Sciatic nerve (tissue), 2 donors: Measurements from ENCODE around the gene SLC22A12. TPM values are rescaled to one million over a fixed set of nuclear protein-coding genes. Genes with fewer than 3 reads are reported as not detected.
A peak's percentile ranks its signal among the peaks of the same experiment; 100 is the strongest.
"Not testable (repeated sequence)": the region's sequence is repeated elsewhere in the genome, so short reads cannot be mapped to it uniquely, and the experiment has no call there.

Experiments
- ATAC-seq: fragments of 200-7000 bp; cut with Tn5 transposase; one replicate; pipeline ENCODE4 v1.9.1; 2020; ENCODE audit warnings: mild to moderate bottlenecking, moderate library complexity
- DNase-seq: peaks from one replicate; pipeline ENCODE4 v3.0.0-alpha.2; 2020; ENCODE audit warnings: low spot score
- intact Hi-C: fragments of 100-400 bp; cut with DNase I; formaldehyde crosslinking; loops from one replicate; pipeline ENCODE4 v1.14.2; 2022
- total RNA-seq: library from RNA; stranded (reverse); fragmentation: NEBNext Ultra II Directional; extraction: Animal tissue kit (Norgen Biotek cat#: 25700); gene quantifications from one replicate; pipeline ENCODE4 v1.2.1, GENCODE V29; 2021
- donor health status: DM: no; HTN: no; CAD: no.
- donor health status: DM: no; HTN: no; CAD: no.

The SLC22A12 gene
- not detected for total RNA-seq

DNA sequence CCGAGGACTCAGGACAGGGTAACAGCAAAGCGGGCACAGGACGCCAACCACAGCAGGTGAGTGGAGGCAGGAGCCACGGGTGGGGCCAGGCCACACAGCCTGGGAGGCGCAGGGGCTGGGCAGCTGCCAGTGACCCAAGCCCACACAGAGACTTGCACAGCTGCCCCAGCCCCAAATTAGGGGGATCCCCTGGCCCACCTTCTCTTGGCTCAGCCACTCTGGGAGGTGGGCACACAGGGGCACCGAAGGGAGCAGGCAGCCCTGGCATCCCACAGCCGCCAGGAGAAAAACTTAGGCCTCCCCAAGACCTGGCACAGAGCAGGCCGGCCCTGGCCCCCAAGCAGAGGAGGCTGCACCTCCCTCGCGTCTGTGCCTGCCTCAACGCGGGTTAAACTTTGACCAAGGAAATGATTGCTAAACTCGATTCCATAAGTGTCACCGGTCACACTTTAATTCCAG lies at the start of gene SLC22A12:
TSS of gene SLC22A12 (plus strand) at position 458 of the 459 bp plus-strand sequence. CDS start 337 bp downstream, outside the sequence.
- intact Hi-C loops: no loop called here
- ATAC-seq (no peak), DNase-seq (no peak)

DNA sequence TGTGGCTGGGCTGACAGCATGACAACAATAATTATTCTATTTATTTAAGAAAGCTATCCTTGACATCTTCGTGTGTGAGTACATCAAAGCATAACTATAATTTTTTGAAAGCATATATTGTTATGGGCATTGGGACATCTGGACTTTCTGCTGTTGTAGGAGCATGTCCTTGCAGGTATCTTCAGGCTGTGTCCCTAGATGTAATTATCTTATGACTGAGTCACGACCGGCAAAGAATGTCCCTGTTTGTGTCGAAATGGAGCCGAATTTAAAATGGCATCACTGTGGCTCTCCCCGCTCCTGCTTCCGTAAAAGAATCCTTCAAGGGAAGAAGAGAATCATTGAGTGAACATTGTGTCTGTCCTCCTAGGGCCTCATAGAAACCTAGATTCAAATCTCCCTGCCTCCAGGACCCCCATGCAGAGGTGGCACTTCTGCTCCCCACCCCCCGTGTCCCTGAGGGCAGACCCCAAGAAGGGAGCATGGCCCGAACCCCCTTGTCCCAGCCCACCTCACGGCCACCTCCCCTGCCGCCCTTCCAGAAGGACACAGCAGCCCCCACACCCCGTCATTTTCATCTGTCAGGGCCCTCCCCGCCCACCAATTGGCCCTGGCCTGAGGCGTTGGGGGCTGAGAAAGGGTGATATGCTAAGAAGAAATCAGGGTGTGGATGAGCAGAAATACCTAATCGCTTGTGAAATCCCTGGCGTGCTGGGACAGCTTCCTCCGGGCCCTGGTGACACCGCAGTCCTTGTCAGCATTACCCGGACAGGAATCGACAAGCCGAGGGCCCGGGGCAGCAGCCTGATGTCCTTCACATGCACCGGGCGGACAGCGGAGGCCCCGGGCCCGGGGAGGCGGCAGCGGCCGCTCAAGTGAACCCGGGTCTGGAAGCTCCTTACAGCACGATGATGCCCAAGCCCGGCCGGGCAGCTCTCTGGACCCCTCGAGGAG lies 48.6 kb upstream of the SLC22A12 start:
- intact Hi-C loops: no loop called here
- DNase-seq (no peak), ATAC-seq (no peak)

DNA sequence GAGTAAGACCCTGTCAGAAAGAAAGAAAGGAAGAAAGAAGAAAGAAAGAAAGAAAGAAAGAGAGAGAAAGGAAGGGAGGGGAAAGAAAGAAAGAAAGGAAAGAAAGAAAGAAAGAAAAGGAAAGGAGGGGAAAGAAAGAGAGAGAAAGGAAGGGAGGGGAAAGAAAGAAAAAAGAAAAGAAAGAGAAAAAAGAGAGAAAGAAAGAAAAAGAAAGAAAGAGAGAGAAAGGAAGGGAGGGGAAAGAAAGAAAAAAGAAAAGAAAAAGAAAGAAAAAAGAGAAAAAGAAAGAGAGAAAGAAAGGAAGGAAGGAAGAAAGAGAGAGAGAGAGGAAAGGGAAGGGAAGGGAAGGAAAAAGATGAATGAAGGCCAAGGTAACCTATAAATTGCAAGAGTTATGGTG lies 47.2 kb upstream of the SLC22A12 start:
- DNase-seq (no peak), ATAC-seq (no peak)
- intact Hi-C loops: no loop called here

DNA sequence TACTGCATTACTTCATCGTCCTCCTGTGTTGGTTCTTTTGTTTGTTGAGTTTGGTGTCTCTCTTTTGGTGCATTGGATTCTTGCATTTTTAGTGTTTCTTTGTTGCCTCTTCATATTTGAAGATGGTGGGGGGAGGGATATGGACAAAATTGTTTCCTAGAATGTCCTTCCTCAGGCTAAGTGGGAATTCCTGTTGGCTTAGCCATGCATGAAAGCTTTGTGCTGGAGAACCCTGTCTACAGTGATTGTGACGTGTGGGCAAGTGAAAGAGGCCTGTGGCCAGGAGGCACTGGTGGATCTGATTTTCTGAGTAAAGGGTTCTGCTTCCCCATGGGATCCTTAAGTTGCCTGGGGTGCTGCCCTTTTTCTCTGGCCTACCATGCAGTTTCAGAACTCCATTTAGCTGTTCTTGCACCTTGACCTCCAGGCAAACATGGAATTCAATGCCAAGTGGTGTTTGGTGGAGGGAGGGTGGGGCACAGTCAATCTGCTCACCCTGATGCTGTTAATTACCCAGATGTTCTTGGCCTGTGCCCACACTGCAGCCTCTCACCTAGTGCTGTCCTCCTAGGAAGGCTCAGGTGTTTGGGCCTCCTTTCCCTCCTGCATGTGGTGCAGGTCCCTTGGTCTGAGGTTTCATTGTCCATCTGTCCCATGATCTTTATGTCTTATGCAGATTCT lies 46.3 kb upstream of the SLC22A12 start:
- no peak for DNase-seq
- ATAC-seq: no peak
- intact Hi-C loops: no loop called here

DNA sequence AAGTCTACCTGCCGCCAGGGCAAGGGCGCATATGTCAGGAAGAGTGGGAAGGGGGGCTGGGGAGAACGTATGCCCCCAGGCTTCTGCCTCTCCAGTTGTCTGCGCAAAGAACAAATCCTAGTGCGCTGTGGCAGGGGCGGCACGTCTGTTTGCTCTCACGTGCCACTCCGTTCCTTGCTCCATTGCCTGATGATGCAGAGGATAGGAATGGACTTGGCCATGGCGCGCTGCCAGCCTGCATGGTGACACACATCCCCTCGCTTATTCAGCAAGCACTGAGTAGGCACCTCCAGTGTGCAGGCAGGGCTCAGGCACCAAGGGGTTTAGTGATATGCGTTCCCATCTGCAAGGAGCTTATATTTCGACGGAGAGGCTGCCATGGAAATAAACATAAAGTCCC lies 45.4 kb upstream of the SLC22A12 start:
- no peak for DNase-seq
- intact Hi-C loops: no loop called here
- no peak for ATAC-seq

DNA sequence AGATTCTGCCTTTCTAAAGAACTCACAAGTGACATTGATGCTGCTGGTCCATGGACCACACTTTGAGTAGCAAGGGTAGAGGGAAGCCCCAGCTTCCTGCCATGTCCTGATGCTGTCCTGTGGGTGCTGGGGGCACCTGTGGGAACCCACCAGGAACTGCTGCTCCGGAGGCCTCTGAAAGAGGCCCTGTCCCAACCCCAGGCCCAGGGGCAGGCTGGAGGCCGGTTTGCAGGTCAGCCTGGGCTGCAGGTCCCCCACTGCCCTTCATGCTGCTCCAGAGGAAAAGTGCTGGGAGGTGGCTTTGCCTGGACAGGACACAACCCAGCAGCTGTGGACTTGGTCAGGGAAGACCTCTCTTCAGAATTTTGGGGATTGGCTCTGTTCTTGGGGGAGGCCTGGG lies 44.8 kb upstream of the SLC22A12 start:
- intact Hi-C loops: no loop called here
- DNase-seq (no peak), ATAC-seq (no peak)

DNA sequence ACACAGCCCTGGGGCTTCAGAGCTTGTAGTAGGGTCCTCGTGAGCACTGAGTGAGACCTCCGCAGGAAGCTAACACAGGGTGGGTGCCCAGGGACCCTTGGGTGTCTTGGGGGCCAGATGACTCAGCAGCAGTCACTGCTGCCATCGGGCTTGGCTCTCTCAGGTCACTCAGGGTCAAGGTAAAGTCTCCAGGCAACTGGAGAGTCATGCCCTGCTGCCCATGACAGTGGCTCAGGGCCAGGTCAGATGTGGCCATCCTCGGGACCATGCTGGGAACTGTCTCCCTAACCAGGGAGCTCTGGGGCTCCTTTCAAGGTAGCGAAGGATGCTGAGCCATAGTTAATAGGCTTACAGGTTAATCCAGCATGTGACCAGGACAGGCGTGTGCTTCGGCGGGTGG lies 44.4 kb upstream of the SLC22A12 start:
- ATAC-seq (no peak), DNase-seq (no peak)
- intact Hi-C loops: no loop called here

DNA sequence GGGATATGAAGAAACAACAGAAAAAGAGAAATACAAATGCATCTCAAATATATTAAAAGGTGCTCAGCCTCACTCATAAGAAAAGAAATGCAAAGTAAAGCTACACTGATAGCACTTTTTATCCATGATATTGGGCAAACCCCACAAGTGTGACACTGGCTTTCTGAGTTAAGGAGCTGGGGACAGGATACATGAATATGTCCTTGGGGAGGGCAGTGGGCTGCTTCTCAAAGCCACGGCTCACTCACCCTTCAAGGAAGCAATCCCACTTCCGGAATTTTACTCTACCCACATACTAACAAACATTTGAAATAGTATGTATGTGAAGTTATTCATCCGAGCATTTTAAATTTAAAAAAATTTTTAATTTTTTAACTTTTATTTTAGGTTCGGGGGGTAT lies 41.1 kb upstream of the SLC22A12 start:
- ATAC-seq (no peak), DNase-seq (no peak)
- intact Hi-C loops: no loop called here

DNA sequence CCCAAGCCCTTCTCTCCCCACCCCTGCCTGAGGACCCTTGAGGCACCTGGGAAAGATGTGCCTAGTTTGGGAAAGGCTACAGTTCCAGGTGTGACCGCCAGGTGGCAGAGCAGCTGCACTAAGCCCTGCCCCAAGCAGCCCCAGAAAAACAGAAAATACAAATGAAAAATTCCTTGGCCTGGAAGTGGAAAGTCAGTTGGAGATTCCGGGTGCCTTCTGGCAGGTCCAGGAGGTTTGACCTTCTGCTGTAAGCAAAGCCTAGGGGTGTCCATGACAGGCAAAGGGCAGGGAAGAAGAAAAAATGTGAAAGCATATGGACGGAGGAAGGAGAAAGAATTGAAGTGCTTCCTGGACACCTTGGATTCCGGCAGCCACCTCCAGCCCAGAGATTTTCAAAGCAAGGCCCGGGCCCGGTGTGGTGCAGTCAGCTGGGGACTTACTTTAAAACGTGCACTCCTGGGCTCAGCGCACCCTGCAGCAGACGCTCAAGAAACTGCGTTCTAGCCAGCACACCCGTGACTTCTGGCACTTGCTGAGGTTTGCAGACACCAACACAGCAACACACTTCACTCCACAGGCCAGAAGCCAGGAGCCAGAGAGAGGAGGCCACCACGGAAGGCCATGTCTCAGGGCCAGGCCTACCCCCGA lies 37.3 kb upstream of the SLC22A12 start:
- ATAC-seq (peak; percentile 79), DNase-seq (peak; percentile 86)
- intact Hi-C loops: no loop called here

DNA sequence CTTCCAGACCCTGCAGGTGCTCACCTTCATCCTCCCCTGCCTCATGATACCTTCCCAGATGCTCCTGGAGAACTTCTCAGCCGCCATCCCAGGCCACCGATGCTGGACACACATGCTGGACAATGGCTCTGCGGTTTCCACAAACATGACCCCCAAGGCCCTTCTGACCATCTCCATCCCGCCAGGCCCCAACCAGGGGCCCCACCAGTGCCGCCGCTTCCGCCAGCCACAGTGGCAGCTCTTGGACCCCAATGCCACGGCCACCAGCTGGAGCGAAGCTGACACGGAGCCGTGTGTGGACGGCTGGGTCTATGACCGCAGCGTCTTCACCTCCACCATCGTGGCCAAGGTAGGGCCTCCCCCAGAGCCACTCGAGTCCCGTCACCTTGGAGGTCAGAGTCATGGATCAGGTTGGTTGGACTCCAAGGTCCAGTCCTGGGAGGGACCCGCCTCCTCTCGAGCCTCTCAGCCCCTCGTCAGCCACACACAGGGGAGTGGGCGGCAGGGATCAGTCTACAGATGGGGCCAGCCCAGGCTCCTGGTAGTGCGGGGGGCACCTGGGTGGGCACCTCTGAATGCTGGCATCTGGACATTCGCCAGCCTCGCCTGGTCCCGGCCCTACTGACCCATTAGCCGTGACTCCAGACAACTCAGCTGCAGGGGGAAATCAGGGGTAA lies 34.8 kb upstream of the SLC22A12 start:
- ATAC-seq (no peak), DNase-seq (no peak)
- intact Hi-C loops: no loop called here

DNA sequence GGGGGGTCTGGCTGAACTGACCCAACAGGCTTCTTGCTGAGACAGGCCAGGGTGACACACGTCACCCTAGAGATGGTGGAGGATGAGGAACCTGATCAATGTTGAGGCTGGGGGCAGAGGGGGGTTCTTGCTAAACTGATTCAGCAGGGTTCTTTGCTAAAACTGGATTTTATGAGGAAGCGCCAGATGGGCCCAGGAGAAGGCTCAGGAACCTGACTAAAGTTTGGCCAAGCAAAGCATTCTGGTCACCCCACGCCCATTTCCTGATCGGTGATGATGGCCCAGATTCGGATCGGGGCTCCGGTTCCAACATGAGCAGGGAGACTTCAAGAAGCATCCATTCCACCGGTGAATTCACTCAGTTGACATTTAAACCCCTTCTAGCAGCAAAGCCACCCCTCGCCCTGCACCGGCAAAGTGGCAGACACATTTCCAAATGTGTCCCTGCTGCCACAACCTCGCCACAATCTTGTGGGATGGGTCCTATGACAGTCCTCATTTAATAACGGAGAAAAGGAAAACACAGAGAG lies 34.2 kb upstream of the SLC22A12 start:
- ATAC-seq: no peak

DNA sequence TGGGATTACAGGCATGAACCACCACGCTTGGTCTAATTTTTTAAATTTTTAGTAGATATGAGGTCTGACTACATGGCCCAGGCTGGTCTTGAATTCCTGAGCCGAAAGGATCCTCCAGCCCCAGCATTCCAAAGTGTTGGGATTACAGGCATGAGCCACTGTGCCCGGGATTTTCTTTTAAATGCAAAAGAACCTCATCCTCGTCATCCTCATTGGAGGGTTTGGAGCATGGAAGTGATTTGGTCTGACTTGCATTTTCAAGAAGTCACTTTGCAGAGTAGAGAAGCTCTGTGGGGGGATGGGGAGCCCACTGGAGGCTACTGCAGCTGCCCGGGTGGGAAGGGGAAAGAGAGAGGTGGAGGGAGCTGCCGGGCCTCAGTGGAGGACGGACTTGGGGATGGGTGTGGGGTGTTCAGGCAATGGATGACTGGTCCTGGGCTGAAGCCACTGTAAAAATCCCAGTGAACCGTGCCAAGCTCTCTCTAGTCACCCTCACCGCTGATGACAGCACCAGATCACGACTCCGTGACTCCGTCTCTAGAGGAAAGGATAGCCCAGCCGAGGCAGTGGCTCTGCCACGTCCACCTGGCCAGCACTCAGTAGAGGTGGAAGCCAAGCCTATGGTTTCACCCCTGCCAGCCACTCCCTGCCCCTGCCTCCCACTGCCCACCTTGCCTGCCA lies 32.8 kb upstream of the SLC22A12 start:
- no peak for DNase-seq
- intact Hi-C loops: no loop called here
- no peak for ATAC-seq

More for the DNA sequence above, 34.2 kb upstream of the SLC22A12 start:
- intact Hi-C loops: no loop called here
- no peak for DNase-seq

DNA sequence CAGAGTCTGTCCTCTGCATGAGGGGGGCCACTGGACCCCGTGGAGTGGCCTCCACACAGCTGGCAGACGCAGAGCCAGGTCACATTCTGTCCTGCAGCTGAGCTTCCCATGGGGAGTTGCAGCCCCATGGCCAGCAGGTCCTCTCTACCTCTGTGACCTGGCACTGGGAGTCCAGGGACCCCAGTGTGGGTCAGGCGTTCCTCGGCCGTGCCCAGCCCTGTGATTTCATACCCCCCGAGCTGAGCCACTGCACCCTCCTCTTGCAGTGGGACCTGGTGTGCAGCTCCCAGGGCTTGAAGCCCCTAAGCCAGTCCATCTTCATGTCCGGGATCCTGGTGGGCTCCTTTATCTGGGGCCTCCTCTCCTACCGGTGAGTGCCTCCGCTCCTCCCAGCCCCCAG lies 32.2 kb upstream of the SLC22A12 start:
- DNase-seq: no peak
- intact Hi-C loops: no loop called here
- no peak for ATAC-seq

DNA sequence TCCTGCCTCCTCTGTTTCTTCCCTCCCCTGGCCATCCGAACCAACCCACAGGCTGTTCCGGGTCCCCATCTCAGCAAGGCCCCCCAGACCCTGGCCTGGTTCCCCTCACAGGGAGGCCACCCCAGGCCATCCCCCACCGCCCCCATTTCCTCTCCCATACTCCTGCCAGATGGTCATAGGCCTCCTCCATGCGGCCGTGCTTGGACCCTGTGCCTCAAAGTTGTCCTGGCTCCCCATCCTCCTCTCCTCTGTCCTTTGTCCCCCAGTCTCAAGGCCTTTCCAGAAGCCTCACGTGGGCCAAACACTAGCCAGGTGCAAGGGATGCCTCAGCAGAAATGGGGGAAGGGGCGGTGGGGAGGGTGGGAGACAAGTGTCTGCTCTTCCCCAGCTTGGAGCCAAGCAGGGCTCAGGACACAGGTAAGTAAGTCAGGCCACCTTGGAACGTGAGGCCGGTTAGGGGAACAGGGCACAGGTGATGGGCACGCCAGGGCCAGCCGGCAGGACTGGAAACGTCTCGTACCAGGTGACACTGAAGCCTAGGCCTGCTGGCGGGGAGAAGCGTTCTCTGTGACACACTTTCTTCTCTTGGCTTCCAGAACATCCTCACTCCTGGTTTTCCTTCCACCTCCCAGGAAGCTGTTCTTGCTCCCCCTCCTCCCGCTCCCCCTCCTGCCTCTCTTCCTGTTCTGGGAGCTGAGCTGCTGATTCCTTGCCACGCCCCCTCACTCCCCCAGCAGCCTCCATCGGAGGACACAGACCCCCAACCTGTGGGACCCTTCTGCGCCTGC lies 31.5 kb upstream of the SLC22A12 start:
- no peak for DNase-seq
- intact Hi-C loops: loop anchor here (10.0 kb wide), 1 partner anchor 165 kb away; the partner anchor contains the start of gene NRXN2
- ATAC-seq: no peak

DNA sequence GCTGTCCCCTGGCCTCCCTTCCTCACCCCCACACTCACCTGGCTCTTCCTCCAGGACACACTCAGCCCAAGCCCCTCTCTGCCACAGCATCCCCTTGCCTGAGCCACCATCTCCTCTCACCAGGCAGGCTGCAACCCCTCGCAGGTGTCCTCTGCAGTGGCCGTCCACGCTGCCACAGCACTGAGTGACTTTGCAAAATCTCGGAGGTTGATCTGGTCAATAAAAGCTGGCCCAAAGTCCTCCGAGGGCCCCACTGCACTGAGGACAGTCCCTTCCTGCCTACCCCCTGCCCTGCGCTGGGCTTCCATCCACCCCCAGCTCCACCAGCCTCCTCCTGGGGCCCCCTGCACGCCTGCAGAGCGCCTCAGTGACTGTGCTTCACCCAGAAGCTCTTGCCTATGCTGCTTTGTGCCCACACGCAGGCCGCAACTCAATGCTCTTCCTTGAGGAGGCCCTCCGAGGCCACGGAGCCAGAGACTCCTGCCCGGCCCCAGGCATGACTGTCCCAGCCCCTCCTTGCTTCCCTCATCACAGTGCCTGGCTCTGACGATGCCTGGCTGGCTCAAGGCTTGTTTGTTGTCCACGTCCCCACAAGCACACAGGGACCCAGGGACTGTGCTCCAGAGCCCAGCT lies 30.8 kb upstream of the SLC22A12 start:
- no peak for ATAC-seq
- intact Hi-C loops: loop anchor here (10.0 kb wide), 1 partner anchor 165 kb away; the partner anchor contains the start of gene NRXN2

DNA sequence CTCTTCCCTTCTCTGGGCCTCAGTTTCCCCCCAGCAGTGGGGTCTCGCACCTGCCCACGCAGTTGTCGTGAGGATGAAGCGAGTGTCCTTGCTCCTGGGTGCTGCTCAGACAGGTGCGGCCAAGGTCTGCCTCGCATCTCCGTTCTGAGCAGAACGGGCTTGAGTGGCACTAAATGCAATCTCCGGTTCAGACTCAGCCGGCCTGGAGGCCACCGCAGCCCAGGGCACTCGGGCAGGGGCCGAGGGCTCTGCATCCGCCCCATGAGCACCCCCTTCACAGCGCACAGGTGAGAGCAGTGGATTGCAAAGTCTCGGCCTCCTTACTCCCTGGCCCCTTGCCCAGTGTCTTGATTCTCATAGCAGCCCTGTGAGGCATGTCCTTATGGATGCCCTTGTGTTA lies 30.1 kb upstream of the SLC22A12 start:
- intact Hi-C loops: loop anchor here (10.0 kb wide), 1 partner anchor 164 kb away; the partner anchor contains the start of gene NRXN2
- ATAC-seq: no peak
- DNase-seq: no peak

More for the DNA sequence above, 30.8 kb upstream of the SLC22A12 start:
- DNase-seq: no peak

DNA sequence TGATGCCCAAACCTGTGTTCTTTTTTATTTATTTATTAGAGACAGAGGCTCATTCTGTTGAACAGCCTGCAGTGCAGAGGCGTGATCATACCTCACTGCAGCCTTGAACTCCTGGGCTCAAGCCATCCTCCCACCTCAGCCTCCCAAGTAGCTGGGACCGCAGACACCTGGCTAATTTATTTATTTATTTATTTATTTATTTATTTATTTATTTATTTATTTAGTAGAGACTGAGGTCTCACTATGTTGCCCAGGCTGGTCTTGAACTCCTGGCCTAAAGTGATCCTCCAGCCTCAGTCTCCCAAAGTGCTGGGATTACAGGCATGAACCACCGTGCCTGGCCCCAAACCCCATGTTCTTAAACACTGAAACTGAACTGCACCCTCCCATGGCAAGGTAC lies 29.6 kb upstream of the SLC22A12 start:
- ATAC-seq, DNase-seq: not testable (repeated sequence)
- intact Hi-C loops: loop anchor here (10.0 kb wide), 1 partner anchor 163 kb away; the partner anchor contains the start of gene NRXN2
